HepG2 (cell line): ENCODE data around the gene CRISP3.

ENCODE experiments used
- FOXM1 ChIP-seq: sonication (generic); formaldehyde crosslinking; IDR thresholded peaks from 2 replicates; pipeline ENCODE4 v1.5.0; 2020; ENCODE audit warnings: missing genetic modification reagents
- MYC ChIP-seq: sonication (generic); formaldehyde crosslinking; IDR thresholded peaks from 2 replicates; pipeline ENCODE4 v1.9.0; 2021; ENCODE audit warnings: missing genetic modification reagents, borderline replicate concordance
- TF ChIP-seq, protein P1 (sequence below): IDR thresholded peaks from 2 replicates; pipeline ENCODE4 v1.6.1; 2016

GRCh38 chr6:49787176-49787575 is 43.0 kb upstream of the CRISP3 start, which contains the start of gene PGK2:
- TF ChIP-seq FOXM1 (CRISPR knock-in tag) (no peak), MYC (CRISPR knock-in tag) (no peak)
- TF ChIP-seq, protein P1, sequence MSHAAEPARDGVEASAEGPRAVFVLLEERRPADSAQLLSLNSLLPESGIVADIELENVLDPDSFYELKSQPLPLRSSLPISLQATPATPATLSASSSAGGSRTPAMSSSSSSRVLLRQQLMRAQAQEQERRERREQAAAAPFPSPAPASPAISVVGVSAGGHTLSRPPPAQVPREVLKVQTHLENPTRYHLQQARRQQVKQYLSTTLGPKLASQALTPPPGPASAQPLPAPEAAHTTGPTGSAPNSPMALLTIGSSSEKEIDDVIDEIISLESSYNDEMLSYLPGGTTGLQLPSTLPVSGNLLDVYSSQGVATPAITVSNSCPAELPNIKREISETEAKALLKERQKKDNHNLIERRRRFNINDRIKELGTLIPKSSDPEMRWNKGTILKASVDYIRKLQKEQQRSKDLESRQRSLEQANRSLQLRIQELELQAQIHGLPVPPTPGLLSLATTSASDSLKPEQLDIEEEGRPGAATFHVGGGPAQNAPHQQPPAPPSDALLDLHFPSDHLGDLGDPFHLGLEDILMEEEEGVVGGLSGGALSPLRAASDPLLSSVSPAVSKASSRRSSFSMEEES (CRISPR knock-in tag): no peak
